Measurements from ENCODE around the gene NFE2L2.
"Not testable (repeated sequence)": the region's sequence is repeated elsewhere in the genome, so short reads cannot be mapped to it uniquely, and the experiment has no call there.

The NFE2L2 gene

DNA sequence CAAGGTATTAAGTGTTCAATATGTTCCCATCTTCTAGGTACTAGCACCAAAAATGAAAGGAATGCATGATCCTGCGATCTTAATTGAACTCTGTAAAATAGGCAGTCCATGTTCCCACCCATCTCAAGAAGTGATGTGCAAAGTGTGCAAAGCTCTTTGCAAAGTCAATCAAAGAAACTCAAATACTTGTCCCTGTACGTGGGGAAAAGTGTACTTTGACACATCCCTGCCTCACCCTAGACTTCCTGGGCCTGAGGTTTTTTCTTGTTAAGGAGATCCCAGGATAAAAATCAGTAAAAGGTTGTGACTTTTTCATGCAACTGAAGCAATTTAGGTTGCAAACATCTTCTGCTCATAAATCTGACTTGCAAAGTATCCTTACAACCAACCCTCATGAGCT lies 26.6 kb downstream of the NFE2L2 start:
- no peak for DNase-seq (ENCODE audit: low read depth in 2 of 2)

GRCh38 chr2:177235855-177236437 lies 28.6 kb downstream of the NFE2L2 start:
- no peak for DNase-seq (ENCODE audit: low read depth in 2 of 2)

DNA sequence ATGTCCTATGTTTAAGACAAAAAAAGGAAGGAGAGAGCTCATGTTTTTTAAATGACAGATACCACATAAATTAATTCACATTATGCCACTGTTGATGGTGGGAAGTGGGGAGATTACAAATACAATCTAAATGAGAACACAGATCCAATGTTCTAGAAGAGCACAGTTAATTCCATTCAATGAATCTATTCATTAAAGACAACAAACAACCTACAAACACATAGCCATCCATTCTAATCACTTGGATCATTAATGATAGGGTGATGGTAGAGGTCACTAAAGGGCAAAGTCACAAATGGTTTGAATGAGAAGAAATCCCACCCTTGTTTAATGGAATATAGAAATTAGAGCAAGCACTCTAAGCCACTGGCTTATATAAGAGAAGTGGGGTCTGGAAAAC lies 30.3 kb downstream of the NFE2L2 start:
- DNase-seq (ENCODE audit: low read depth in 2 of 2) = no peak

GRCh38 chr2:177232098-177232704 lies 32.3 kb downstream of the NFE2L2 start:
- DNase-seq (ENCODE audit: low read depth in 2 of 2) = no peak

DNA sequence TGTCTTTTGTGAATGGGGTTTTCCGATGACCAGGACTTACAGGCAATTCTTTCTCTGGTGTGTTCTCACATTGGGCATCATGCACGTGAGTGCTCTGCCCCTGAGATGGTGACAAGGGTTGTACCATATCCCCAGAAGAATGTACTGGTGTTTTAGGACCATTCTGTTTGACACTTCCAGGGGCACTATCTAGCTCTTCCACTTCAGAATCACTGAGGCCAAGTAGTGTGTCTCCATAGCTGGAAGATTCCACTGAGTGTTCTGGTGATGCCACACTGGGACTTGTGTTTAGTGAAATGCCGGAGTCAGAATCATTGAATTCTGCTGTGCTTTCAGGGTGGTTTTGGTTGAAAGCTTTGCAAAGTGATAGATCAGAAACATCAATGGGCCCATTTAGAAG lies 33.3 kb downstream of the NFE2L2 start:
- no peak for DNase-seq (ENCODE audit: low read depth in 2 of 2)

DNA sequence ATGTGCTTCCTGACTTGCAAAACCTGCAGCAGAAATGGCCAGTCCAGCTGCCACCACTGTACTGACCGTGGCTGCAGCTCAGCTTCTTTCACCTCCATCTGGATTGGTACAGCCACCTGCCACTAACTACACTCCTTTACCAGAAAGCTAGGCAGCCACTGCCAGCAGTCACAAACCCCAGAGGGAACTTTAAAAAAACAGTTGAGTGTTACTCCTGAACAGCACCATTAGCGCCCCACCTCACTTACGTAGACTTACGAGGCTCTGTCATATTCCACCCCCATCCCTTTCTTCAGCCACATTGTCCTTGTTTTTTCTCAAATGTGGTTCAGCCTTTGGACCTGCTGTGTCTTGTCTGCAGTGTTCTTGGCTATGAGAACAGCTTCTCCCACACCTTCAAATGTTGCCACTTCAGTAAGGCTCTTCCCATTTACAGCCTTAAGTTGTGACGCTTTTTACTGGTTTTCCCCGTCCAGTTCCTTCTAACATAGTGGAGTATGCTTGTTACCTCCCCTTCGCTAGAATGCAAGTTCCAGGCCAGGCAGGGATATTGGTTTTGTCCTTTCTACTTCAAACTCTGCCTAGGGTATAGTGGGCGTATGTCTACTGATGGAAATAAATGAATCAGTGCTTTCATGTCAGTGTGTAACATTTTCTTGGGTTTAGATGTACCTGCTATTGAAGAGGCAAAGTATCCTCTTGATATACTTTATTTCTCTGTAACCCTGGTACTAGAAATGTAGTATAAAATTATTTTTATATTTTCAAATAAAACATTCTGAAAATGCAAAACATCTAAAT lies 34.9 kb downstream of the NFE2L2 start:
- no peak for DNase-seq (ENCODE audit: low read depth in 2 of 2)

DNA sequence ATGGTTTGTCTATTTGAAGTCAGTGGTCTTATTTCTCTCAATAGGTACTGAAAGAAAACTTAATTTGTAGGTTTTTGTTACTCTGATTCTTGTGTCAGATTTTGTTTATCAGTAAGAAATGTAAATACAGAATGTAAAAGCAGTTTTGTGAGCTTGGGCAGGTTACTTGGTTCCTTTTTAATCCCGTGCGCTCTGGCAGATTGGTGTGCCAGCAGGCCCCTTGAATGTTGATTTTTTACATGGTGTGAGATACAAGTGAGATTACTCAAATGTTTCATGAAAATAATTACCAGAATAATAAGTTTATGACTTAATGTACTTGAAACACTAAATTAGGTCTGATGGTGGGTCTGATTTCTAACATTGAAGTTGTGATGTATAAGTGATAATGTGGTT lies 38.6 kb downstream of the NFE2L2 start:
- no peak for DNase-seq (ENCODE audit: low read depth in 2 of 2)

DNA sequence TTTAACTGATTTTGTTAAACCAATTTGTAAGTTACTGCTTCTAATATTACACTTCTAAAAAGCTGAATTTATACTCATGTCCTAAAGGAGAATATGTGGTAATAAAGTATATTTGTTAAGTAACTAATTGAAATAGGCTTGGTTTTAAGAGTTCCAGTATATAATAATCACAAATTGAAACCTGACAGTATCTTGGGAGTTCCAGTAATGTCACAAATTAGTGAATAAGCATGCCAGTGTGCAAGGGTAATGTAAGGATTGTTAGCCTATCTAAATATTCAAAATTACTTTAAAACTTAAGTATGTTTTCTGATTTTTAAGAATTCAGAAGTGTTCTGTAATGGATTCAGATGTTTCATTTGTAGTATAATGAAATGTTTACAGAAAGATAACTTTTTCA lies 41.1 kb downstream of the NFE2L2 start:
- not testable (repeated sequence) for DNase-seq (ENCODE audit: low read depth in 2 of 2)

GRCh38 chr2:177221970-177222369 lies 42.6 kb downstream of the NFE2L2 start:
- DNase-seq (ENCODE audit: low read depth in 2 of 2) = no peak

DNA sequence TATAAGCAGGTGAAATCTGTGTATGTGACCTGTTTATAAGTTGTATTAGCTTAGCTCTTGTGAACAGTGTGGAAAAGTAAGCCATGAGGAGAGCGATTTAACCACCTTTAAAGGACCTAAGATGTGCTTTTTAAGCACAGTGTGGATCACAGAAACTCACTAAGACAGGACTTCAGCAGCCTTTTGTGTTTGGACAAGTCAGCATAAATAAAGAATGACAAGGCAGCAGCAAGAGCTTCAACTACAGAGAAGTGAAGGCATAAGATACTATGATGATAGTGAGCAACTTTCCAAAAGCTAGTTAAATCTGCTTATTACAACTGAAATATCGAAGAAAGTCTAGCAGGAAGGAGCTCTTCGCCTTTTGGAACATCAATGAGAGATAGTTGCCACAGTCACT lies 43.0 kb downstream of the NFE2L2 start:
- DNase-seq (ENCODE audit: low read depth in 2 of 2) = no peak

- not testable (repeated sequence) for DNase-seq (ENCODE audit: low read depth in 2 of 2)
Observed at GRCh38 chr2:177219787-177220186, 44.7 kb downstream of the NFE2L2 start.

GRCh38 chr2:177217247-177217843 lies 47.2 kb downstream of the NFE2L2 start:
- no peak for DNase-seq (ENCODE audit: low read depth in 2 of 2)

DNA sequence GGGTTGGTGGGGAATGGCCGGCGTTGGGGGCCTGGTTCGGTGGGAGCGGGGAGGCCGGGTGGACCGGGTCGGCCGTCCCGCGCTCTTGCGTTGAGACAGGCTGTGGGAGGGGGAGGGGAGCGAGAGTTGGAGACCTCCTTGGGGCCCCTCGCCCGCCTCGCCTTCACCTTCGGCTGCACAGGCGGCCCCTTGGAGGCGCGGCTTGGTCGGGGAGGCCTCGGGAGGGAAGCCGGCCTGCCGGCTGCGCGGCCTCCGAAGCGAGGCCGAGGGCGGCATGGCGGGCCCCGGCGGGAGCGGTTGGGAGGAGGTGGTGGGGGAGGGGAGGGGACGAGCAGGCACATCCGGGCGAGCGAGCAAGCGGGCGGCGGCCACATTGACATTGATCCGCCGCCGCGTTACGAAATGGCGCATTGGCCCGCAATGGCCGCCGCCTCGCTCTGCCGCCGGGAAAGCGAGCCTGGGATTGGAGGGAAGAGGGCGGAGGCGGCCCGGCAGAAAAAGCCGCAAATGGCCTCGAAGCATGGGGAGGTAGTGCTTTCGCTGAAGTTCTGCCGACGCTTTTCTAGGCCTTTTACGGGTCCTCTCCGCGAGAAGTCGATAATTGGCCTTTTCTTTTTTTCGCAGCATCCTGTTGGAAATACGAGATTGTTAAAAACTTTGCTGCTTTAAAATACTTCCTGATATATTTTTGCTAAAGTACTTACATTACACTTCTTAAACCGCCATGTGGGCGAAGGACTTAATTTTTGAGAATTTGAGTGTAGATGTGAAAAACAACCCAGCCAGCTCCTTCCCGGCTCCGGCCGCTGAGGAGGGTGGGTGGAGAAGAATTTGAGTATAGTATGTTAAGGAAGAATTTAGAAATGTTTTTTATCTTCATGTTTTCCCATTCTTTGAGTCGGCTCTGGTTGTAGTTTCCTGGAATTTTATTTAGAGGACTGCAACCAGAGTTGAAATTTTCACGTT lies 51.4 kb downstream of the NFE2L2 start:
- peak; percentile 87 to 89 for DNase-seq (ENCODE audit: low read depth in 2 of 2)

- peak; percentile 100 for DNase-seq (ENCODE audit: low read depth in 2 of 2)
Observed at GRCh38 chr2:177212106-177212890, 52.2 kb downstream of the NFE2L2 start, which contains the start of gene HNRNPA3. TSS of gene HNRNPA3 (plus strand) at chr2:177212794. CDS start at chr2:177212800, 6 bp downstream.

DNA sequence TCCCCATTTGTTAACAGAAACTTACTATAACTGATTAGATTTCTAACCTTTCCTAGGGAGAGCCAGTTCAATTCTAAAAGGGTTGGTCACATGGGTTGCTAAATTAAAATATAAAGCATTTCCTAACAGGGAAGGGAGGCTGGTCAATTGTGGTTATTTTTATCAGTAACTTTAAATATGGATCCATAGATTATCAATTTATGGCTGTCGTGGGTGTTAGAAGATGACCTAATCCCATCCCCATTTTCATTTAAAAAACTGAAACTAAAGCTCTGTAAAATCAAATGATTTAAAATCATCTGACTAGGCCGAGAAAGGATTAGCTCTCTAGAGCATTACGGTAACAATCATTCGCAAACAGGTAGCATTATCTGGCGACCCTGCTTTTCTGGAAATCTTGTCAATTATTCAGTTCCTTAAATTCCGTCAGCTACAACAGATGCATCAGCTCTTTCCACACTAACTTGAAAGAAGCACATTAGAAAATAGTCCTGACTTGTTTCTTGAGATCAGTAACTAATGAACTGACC lies 52.9 kb downstream of the NFE2L2 start:
- DNase-seq (ENCODE audit: low read depth in 2 of 2) = no peak

- no peak for DNase-seq (ENCODE audit: low read depth in 2 of 2)
Observed at GRCh38 chr2:177211169-177211568, 53.4 kb downstream of the NFE2L2 start.

- DNase-seq (ENCODE audit: low read depth in 2 of 2) = no peak
Observed at GRCh38 chr2:177207101-177207500, 57.4 kb downstream of the NFE2L2 start.

GRCh38 chr2:177204417-177204816 lies 60.1 kb downstream of the NFE2L2 start:
- no peak for DNase-seq (ENCODE audit: low read depth in 2 of 2)

DNA sequence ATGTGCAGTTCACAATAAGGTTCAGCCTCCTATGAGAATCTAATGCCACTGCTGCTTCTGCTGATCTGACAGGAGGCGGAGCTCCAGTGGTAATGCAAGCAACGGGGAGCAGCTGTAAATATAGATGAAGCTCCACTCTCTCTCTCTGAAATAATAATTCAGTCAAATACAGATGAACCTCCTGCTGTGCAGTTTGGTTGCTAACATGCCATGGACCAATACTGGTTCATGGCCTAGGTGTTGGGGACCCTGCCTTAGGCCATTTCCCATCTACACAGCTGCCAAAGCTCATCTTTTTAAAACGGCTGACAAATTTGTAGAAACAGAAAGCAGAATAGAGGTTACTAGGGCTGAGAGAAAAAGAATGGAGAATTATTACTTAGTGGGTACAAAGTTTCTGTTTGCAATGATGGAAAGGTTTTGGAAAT lies 62.6 kb downstream of the NFE2L2 start:
- no peak for DNase-seq (ENCODE audit: low read depth in 2 of 2)

GRCh38 chr2:177200419-177200818 lies 64.1 kb downstream of the NFE2L2 start:
- DNase-seq (ENCODE audit: low read depth in 2 of 2) = not testable (repeated sequence)
